NCI-H524 treated with DMSO at 0.1 percent for 48 hours (cell line): ENCODE data around the gene COL9A2.
"Not testable (repeated sequence)": the region's sequence is repeated elsewhere in the genome, so short reads cannot be mapped to it uniquely, and the experiment has no call there.

Source experiments
- DNase-seq: peaks from one replicate; lab custom pipeline; 2025; lab: John Stamatoyannopoulos, UW

The COL9A2 gene

GRCh38 chr1:40316595-40317393 is at the start of gene COL9A2:
Gene COL9A2 (minus strand): TSS chr1:40317286. CDS start chr1:40317197, 89 bp downstream.
- DNase-seq: no peak

- no peak for DNase-seq
Measured at GRCh38 chr1:40363721-40364120, 46.6 kb upstream of the COL9A2 start.

DNA sequence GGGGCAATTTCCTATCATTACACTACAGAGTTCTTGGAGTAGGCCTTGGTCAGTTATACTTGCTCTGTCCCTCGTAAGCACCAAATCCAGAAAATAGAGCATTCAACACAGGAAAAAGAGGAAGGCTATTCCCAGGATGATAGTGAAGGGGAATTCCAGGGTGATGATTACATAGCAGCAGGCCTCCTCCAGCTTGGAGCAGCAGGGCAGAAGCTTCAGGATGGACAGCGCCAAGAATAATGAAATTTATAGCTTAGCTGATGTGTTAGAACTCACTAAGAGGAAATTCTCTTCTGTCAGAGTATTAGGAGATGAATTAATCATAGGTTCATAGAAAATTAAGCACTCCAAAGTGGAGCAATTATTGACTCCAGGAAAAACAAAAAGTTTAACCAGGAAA is 45.6 kb upstream of the COL9A2 start:
- DNase-seq: no peak

- DNase-seq: no peak
Measured at GRCh38 chr1:40362199-40362598, 45.1 kb upstream of the COL9A2 start.

GRCh38 chr1:40361637-40362036 is 44.6 kb upstream of the COL9A2 start:
- DNase-seq: no peak

GRCh38 chr1:40361201-40361600 is 44.1 kb upstream of the COL9A2 start:
- DNase-seq: no peak

DNA sequence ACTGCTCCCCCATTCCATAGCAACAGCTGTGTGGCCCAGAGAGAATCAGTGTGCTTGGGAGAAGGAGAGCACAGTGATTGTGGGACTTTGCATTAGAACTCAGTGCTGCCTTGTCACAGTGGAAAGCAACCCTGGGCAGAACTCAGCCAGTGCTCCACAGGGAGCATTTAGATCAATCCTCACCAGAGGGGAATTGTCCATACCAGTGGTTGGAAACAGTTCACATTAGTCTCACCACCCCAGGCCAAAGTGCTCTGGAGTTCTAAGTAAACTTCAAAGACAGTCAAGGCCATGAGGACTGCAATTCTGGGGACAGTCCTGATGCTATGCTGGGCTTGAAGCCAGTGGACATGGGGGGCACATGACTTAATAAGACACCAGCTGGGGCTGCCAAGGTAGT is 43.5 kb upstream of the COL9A2 start:
- DNase-seq: no peak

DNA sequence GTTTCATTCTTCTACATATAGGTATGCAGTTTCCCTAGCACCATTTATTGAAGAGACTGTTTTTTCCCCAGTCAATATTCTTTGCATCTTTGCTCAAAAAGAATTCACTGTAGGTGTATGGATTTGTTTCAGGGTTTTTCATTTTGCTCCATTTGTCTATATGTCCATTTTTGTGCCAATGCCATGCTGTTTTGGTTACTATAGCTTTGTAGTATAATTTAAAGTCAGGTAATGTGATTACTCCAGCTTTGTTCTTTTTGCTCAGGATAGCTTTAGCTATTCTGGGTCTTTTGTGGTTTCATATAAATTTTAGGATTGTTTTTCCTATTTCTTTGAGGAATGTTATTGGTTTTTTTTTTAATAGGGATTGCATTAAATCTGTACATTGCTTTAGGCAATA is 40.5 kb upstream of the COL9A2 start:
- DNase-seq: no peak

DNA sequence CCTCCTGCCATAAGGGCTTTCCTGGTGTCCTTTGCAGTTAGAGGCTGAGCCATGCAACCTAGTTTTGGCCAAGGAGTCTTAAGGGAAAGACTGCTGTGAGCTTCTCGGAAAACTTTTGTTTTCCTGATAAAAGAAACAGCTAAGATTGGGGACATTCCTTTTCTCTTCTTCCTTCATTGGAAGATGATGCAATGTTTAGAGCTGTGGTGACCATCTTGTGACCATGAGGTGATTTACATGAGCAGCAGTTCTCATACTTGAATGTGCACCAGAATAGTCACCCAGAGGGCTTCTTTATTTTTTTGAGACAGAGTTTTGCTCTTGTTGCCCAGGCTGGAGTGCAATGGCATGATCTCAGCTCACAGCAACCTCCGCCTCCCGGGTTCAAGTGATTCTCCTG is 36.0 kb upstream of the COL9A2 start:
- DNase-seq: no peak

DNA sequence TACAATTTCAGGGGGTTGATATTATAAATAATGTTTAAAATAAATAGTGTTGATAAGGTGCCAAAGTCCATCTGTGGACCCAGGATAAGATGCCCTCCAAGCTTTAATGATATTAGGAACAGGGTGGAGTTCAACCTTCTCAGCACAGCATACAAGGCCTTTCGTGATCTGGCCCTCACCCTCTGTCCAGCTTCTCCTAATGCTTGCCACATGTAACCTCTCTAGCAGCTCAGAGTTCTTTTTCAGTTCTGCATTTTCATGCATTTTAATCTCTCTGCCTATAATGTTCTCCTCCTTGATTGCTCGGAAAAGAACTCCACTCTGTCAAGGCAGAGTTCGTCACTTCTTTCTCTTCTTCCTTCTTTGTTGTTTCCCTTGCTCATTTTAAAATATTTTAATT is 35.0 kb upstream of the COL9A2 start:
- DNase-seq: no peak

GRCh38 chr1:40351124-40351523 is 34.0 kb upstream of the COL9A2 start:
- DNase-seq: no peak

- DNase-seq: no peak
Measured at GRCh38 chr1:40350391-40350790, 33.3 kb upstream of the COL9A2 start.

GRCh38 chr1:40344597-40344996 is 27.5 kb upstream of the COL9A2 start:
- no peak for DNase-seq

DNA sequence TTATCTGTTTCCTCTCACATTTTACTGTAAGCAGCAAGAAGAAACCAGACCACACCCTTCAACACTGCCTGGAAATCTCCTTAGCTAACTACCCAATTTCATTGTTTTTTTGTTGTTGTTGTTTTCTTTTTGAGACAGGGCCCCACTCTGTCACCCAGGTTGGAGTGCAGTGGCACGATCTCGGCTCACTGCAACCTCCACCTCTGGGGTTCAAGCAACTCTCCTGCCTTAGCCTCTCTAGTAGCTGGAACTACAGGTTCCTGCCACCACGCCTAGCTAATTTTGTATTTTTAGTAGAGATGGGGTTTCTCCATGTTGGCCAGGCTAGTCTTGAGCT is 25.3 kb upstream of the COL9A2 start:
- not testable (repeated sequence) for DNase-seq

GRCh38 chr1:40341491-40342380 is 24.6 kb upstream of the COL9A2 start:
- DNase-seq: no peak

- no peak for DNase-seq
Measured at GRCh38 chr1:40339420-40340323, 22.6 kb upstream of the COL9A2 start.

DNA sequence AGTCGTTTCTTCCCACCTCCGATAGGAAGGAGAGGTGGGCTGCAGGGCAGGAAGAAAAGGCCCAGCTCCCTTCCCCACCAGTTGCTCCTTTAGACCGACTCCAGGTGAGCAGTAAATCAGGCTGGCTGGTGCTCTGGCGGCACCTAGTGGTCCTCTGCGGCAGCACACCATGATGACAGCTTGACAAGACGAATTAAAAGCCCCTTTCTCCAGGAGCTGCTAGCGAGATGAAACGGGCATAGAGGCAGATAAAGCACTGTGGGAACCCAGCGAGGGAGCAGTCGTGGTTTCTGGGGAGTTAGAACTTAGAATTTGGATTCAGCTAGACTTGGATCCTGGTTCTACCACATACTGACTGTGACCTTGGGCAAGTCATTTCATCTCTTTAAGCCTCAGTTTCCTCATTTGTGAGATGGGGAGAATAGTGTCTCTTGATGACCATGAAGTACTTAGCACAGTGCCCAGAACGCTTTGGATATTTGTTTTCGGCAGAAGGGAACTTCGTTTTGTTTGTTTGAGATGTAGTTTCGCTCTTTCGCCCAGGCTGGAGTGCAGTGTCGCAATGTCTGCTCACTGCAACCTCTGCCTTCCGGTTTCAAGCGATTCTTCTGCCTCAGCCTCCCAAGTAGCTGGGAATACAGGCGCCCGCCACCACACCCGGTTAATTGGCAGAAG is 21.8 kb upstream of the COL9A2 start:
- peak; percentile 16 for DNase-seq

DNA sequence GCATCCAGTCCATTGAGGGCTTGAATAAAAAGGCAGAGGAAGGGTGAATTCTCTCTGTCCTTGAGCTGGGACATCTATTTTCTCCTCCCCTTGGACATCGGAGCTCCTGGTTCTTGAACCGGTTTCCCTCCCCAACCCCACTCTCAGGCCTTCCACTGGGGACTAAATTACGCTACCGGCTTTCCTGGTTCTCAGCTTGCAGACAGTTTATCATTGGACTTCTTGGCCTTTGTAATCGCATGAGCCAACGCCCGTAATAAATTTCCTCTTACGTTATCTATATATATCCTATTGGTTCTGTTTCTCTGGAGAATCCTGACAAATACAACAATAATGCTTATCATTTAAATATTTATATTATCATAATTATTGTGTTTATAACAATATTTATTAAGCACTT is 20.4 kb upstream of the COL9A2 start:
- DNase-seq: no peak

GRCh38 chr1:40332695-40333094 is 15.6 kb upstream of the COL9A2 start:
- DNase-seq: no peak

GRCh38 chr1:40331403-40331802 is 14.3 kb upstream of the COL9A2 start:
- DNase-seq: not testable (repeated sequence)

- no peak for DNase-seq
Measured at GRCh38 chr1:40318970-40319621, 2.0 kb upstream of the COL9A2 start.
